ENCODE data around the gene TUB.
A peak's percentile ranks its signal among the peaks of the same experiment; 100 is the strongest.

TUB gene

GRCh38 chr11:8092587-8093424 is 11.8 kb downstream of the TUB start:
- peak; percentile 69 for DNase-seq

- DNase-seq = no peak
These were observed 13.0 kb downstream of the TUB start for GRCh38 chr11:8093931-8094575.

- DNase-seq = no peak
These were observed 13.6 kb downstream of the TUB start for GRCh38 chr11:8094656-8095055.

DNA sequence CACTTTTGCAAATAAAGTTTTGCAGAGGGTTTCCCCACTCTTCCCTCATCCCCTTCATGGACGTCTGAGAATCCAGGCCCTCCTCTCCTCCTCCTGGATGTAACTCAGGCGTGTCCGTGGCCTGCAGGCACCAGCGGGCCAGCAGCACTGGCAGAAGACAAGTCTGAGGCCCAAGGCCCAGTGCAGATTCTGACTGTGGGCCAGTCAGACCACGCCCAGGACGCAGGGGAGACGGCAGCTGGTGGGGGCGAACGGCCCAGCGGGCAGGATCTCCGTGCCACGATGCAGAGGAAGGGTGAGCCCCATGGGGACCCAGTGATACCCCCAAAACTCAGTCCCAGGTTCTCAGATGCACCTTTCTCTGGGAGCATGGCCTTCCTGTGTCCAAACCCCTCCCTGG is 14.4 kb downstream of the TUB start:
- DNase-seq = no peak

DNA sequence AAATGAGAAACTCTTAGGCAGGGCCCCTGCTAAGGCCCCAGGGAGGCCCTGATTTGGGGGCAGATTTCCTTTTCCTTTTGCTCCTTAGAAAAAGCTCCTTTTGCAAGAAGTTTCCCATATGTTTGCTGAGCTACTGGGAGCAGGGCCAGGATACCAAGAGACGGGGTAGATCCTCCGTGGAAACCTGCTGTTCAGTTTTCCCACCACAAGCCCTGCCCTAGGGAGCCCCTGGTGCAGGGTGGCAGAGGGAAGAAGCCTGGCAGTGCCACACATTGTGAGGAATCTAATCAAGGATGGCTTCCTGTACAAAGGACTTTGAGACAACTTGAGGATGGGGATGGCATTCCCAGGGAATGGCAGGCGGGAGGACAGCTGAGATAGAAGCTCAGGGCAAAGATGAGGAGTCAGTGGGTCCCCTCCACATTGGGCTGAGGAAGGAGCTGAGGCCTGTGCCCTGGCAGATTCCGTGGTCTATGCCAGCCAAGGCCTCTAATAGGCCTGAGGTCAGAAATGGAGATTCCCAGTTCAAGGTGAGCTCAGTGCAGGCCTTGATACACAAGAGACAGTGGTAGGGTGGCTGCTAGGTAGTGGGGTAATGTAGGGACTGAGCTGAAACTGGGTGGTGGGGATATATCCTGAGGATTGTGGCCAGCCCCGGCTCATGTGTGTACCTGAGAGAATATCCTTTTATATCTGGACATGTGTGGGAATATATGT is 15.0 kb downstream of the TUB start:
- no peak for DNase-seq

- DNase-seq = no peak
These were observed 15.6 kb downstream of the TUB start for GRCh38 chr11:8096575-8096974.

GRCh38 chr11:8097062-8097461 is 16.1 kb downstream of the TUB start:
- no peak for DNase-seq

- peak; percentile 49 for DNase-seq
These were observed 16.5 kb downstream of the TUB start for GRCh38 chr11:8097468-8097867.

GRCh38 chr11:8097926-8098325 is 16.9 kb downstream of the TUB start:
- no peak for DNase-seq

DNA sequence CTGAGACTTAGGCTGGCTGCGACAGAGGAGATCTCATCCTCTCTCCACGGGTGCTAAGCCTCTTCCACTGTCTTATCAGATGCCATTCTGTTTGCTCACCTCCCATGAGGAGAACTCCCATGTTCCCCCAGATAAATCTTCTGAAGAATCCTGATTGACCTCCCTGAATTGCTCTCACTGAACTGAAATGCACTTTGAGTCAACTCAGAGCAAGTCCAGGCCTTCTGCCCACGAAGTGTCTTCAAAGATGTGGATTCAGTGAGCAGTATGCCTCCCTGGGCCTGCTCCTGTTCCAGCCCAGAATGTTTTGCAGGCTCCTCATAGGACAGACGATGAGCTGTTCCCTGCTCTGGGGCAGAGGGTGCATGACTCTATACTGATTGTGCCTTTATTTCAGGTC is 17.4 kb downstream of the TUB start:
- peak; percentile 84 for DNase-seq

DNA sequence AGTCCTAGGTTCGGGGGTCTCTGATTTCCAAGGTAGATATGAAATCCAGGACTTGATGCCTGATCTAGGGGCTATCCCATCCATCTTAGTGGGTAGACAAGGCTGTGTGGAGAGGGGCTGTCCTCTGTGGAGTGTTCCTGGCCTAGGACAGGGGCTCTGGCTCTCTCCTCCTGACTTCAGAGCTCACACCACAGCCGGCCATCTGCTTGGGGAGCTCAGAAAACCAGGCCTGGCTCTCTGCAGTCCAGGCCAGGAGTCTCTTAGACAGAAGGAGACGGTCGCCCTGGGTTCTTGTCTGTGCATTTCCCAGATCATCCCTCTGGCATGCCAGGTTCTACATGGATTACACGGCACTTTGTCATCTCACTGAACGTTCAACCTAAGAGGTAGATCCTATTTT is 17.9 kb downstream of the TUB start:
- DNase-seq = peak; percentile 49

GRCh38 chr11:8099291-8099899 is 18.4 kb downstream of the TUB start:
- DNase-seq = peak; percentile 74

DNA sequence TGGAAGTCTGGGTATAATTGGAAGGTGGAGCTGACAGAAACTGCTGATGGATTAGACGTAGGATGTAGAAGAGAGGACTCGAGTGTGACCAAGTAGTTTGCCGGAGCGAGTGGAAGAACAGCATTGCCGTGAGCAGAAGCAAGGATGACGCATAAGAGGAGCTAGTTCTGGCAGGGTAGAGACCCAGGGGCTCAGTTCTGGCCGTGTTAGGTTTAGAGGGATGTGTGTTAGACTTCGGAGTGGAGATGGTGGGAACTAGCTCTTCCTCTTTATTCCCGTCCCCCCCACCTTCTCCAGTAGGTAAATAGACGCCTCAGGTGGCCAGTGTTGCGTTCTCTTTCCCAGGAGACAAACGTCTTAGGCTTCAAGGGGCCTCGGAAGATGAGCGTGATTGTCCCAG is 19.1 kb downstream of the TUB start:
- no peak for DNase-seq

- no peak for DNase-seq
These were observed 19.6 kb downstream of the TUB start for GRCh38 chr11:8100605-8101004.

DNA sequence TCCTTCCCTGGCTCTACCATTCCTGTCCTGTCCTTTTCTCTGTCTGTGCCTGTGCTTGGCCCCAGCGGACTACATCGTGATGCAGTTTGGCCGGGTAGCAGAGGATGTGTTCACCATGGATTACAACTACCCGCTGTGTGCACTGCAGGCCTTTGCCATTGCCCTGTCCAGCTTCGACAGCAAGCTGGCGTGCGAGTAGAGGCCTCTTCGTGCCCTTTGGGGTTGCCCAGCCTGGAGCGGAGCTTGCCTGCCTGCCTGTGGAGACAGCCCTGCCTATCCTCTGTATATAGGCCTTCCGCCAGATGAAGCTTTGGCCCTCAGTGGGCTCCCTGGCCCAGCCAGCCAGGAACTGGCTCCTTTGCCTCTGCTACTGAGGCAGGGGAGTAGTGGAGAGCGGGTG is 20.4 kb downstream of the TUB start:
- no peak for DNase-seq

DNA sequence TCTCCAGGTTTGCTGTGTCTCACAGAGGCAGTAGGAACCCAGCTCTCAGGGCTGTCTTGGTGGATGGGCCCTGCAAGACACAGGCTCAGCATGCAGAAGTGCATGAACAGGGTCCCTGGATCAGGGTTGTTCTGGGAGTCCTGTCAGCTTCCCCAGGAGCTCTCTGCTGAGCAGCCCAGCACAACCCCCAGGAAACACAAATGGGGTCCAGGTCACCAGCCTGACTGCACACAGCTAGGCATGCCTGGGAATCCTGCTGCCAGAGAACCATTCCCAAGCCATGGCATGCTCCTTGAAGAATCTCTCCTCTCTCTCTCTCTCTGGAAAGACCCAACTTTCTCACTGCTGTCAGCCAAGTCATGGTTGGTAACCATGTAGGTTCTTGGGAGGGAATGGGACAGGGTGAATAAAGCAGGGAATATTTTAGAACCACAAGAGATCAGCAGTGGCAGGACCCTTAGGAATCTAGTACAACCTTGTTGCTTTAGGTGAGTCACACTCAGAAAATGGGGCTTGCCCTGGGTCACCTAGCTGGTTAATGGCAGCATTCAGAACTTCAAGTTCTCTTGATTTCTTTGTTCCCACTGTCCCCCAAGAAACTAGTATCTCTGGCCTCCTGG is 21.4 kb downstream of the TUB start:
- DNase-seq = no peak

DNA sequence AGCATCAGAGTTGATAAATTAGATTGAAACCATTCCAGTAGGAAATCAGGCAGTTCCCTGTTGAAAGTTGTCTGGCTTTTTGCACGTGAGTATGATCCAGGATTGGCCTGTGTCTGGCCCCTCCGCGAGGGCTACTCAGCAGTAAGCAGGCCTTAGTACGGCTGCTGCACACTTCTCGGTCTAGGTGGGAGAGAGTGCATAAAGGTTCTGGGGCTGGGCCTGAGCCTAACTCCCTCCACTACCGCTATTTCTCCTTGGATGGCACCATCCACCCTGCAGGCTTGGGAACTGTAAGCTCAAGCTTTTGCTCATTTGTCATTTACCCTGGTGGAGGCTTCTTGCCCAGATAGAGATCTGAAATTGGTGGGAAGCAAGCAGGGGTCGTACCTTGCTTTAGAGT is 22.0 kb downstream of the TUB start:
- DNase-seq = no peak

- DNase-seq = no peak
These were observed 22.9 kb downstream of the TUB start for GRCh38 chr11:8103909-8104308.

GRCh38 chr11:8105133-8105532 is 24.1 kb downstream of the TUB start:
- DNase-seq = no peak

DNA sequence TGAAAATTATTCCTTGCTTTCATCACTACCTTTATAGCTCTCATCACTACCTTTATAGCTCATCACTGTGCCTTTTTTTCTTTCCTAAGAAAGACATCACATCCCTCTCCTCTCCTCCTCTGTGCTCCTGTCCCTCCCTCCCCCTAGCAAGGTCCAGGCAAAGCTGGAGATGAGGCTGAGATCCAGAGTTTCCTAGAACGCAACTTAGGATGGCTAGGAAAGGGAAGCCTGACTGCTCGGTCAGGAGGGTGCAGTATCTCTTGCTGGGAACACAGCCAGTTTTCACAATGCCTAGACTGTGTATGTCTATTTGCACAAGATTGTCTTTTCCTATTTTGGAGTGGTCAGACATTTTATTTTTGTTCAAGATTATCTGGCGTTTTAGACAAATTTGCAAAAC is 24.7 kb downstream of the TUB start:
- DNase-seq = no peak

DNA sequence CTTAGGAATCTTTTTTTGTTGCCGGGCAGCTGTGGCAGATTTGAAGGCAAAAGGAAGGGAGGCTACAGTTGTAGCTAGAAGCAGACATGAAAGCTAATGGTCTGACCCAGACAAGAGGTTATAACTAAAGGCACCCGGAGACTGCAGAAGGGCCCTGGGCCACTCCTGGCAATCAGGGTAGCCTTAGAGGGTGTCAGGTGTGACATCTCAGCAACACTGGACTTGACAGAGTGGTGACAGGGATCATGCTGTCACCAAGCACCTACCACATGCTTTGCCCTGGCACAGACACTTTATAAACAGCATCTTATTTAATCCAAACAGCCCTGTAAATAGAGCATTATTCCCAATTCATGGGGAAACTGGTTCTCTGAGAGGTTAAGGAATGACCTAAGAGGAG is 25.7 kb downstream of the TUB start:
- DNase-seq = no peak

- DNase-seq = no peak
These were observed 26.6 kb downstream of the TUB start for GRCh38 chr11:8107642-8108041.

GRCh38 chr11:8108421-8108820 is 27.4 kb downstream of the TUB start:
- DNase-seq = no peak
